ENCODE results near the gene VIM.

The VIM gene

GRCh38 chr10:17255512-17255911, 27.5 kb downstream of the VIM start:
- POLR2A ChIA-PET: no interaction called here
- H3K4me3 ChIP-seq (ENCODE audit: low read depth, low read length): no peak overlapping the region
- DNase-seq (ENCODE audit: low read depth, low spot score): no peak
- TF ChIP-seq, protein P1, sequence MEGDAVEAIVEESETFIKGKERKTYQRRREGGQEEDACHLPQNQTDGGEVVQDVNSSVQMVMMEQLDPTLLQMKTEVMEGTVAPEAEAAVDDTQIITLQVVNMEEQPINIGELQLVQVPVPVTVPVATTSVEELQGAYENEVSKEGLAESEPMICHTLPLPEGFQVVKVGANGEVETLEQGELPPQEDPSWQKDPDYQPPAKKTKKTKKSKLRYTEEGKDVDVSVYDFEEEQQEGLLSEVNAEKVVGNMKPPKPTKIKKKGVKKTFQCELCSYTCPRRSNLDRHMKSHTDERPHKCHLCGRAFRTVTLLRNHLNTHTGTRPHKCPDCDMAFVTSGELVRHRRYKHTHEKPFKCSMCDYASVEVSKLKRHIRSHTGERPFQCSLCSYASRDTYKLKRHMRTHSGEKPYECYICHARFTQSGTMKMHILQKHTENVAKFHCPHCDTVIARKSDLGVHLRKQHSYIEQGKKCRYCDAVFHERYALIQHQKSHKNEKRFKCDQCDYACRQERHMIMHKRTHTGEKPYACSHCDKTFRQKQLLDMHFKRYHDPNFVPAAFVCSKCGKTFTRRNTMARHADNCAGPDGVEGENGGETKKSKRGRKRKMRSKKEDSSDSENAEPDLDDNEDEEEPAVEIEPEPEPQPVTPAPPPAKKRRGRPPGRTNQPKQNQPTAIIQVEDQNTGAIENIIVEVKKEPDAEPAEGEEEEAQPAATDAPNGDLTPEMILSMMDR (IDR thresholded peaks at IDR 0.05; ENCODE audit: insufficient read depth, low read length, missing control alignments): no peak
- CTCF ChIA-PET: interaction anchor here (1.1 to 2.5 kb wide), 3 partner anchors 18 to 429 kb away, joined by 3 to 9 read pairs (median 3); no protein-coding TSS in a partner anchor

- TF ChIP-seq, protein P1 (IDR thresholded peaks at IDR 0.05; ENCODE audit: insufficient read depth, low read length, missing control alignments): no peak
- CTCF ChIA-PET: interaction anchor here (0.6 to 1.9 kb wide), 16 partner anchors 8 to 435 kb away, joined by 3 to 29 read pairs (median 5); no protein-coding TSS in a partner anchor
- POLR2A ChIA-PET: interaction anchor here (1.7 to 1.9 kb wide), 2 partner anchors 18 to 25 kb away, joined by 5 read pairs; no protein-coding TSS in a partner anchor
These were observed 28.0 kb downstream of the VIM start for GRCh38 chr10:17256051-17256450.

GRCh38 chr10:17256627-17257026, 28.6 kb downstream of the VIM start:
- POLR2A ChIA-PET: interaction anchor here (1.3 to 1.9 kb wide), 4 partner anchors 19 to 55 kb away, joined by 4 to 5 read pairs (median 5); partner anchors contain the start of gene TRDMT1
- TF ChIP-seq, protein P1 (IDR thresholded peaks at IDR 0.05; ENCODE audit: insufficient read depth, low read length, missing control alignments): no peak
- H3K4me3 ChIP-seq (ENCODE audit: low read depth, low read length): no peak overlapping the region
- DNase-seq (ENCODE audit: low read depth, low spot score): no peak
- CTCF ChIA-PET: interaction anchor here (0.6 to 1.9 kb wide), 22 partner anchors 9 to 435 kb away, joined by 3 to 29 read pairs (median 4); no protein-coding TSS in a partner anchor

More at GRCh38 chr10:17256051-17256450, 28.0 kb downstream of the VIM start:
- no peak for DNase-seq (ENCODE audit: low read depth, low spot score)
- no peak overlapping the region for H3K4me3 ChIP-seq (ENCODE audit: low read depth, low read length)

GRCh38 chr10:17257466-17258321, 29.7 kb downstream of the VIM start:
- TF ChIP-seq, protein P1 (IDR thresholded peaks at IDR 0.05; ENCODE audit: insufficient read depth, low read length, missing control alignments): peak; percentile 70
- CTCF ChIA-PET: interaction anchor here (0.7 to 5.1 kb wide), 27 partner anchors 10 to 430 kb away, joined by 3 to 35 read pairs (median 5); no protein-coding TSS in a partner anchor
- peak; percentile 29 for DNase-seq (ENCODE audit: low read depth, low spot score)
- H3K4me3 ChIP-seq (ENCODE audit: low read depth, low read length): no peak overlapping the region
- POLR2A ChIA-PET: interaction anchor here (1.3 to 1.9 kb wide), 4 partner anchors 20 to 56 kb away, joined by 4 to 5 read pairs (median 5); partner anchors contain the start of gene TRDMT1

- no peak overlapping the region for H3K4me3 ChIP-seq (ENCODE audit: low read depth, low read length)
- POLR2A ChIA-PET: no interaction called here
- no peak for DNase-seq (ENCODE audit: low read depth, low spot score)
- CTCF ChIA-PET: interaction anchor here (5.1 kb wide), 1 partner anchor 435 kb away, joined by 35 read pairs; no protein-coding TSS in a partner anchor
- TF ChIP-seq, protein P1 (IDR thresholded peaks at IDR 0.05; ENCODE audit: insufficient read depth, low read length, missing control alignments): no peak
These were observed 34.5 kb downstream of the VIM start for GRCh38 chr10:17262502-17262901.

GRCh38 chr10:17263580-17263979, 35.5 kb downstream of the VIM start:
- ChIA-PET POLR2A (no interaction called here), CTCF (interaction anchor here (1.2 kb wide), 2 partner anchors 167 to 420 kb away, joined by 3 to 4 read pairs; no protein-coding TSS in a partner anchor)
- no peak overlapping the region for H3K4me3 ChIP-seq (ENCODE audit: low read depth, low read length)
- TF ChIP-seq, protein P1 (IDR thresholded peaks at IDR 0.05; ENCODE audit: insufficient read depth, low read length, missing control alignments): no peak
- no peak for DNase-seq (ENCODE audit: low read depth, low spot score)
